Measurements from ENCODE around the gene LRRC28.

The LRRC28 gene

GRCh38 chr15:99365242-99365641, 114.0 kb downstream of the LRRC28 start:
- H3K4me3 ChIP-seq (ENCODE audit: low read depth, low read length), result no peak overlapping the region
- in situ Hi-C loops (cut with HindIII; ENCODE audit: low sequenced_read_pairs), result no loop called here
- no peak for DNase-seq (ENCODE audit: low read depth)
- no peak for TF ChIP-seq CTCF (IDR thresholded peaks at IDR 0.05; ENCODE audit: low read depth, low read length, missing control alignments)

GRCh38 chr15:99366013-99366412, 114.7 kb downstream of the LRRC28 start:
- DNase-seq (ENCODE audit: low read depth), result no peak
- in situ Hi-C loops (cut with HindIII; ENCODE audit: low sequenced_read_pairs), result no loop called here
- no peak overlapping the region for H3K4me3 ChIP-seq (ENCODE audit: low read depth, low read length)
- no peak for TF ChIP-seq CTCF (IDR thresholded peaks at IDR 0.05; ENCODE audit: low read depth, low read length, missing control alignments)

GRCh38 chr15:99368743-99369142, 117.5 kb downstream of the LRRC28 start:
- in situ Hi-C loops (cut with HindIII; ENCODE audit: low sequenced_read_pairs), result no loop called here
- H3K4me3 ChIP-seq (ENCODE audit: low read depth, low read length), result no peak overlapping the region
- no peak for DNase-seq (ENCODE audit: low read depth)
- TF ChIP-seq CTCF (IDR thresholded peaks at IDR 0.05; ENCODE audit: low read depth, low read length, missing control alignments), result no peak

GRCh38 chr15:99369196-99369595, 117.9 kb downstream of the LRRC28 start:
- H3K4me3 ChIP-seq (ENCODE audit: low read depth, low read length), result no peak overlapping the region
- DNase-seq (ENCODE audit: low read depth), result no peak
- TF ChIP-seq CTCF (IDR thresholded peaks at IDR 0.05; ENCODE audit: low read depth, low read length, missing control alignments), result no peak
- in situ Hi-C loops (cut with HindIII; ENCODE audit: low sequenced_read_pairs), result no loop called here

- in situ Hi-C loops (cut with HindIII; ENCODE audit: low sequenced_read_pairs), result no loop called here
- no peak for TF ChIP-seq CTCF (IDR thresholded peaks at IDR 0.05; ENCODE audit: low read depth, low read length, missing control alignments)
- H3K4me3 ChIP-seq (ENCODE audit: low read depth, low read length), result no peak overlapping the region
- DNase-seq (ENCODE audit: low read depth), result no peak
Measured at GRCh38 chr15:99371180-99372103, 120.2 kb downstream of the LRRC28 start.

GRCh38 chr15:99385005-99385669, 133.9 kb downstream of the LRRC28 start:
- in situ Hi-C loops (cut with HindIII; ENCODE audit: low sequenced_read_pairs), result no loop called here
- DNase-seq (ENCODE audit: low read depth), result no peak
- no peak overlapping the region for H3K4me3 ChIP-seq (ENCODE audit: low read depth, low read length)
- peak; percentile 9 for TF ChIP-seq CTCF (IDR thresholded peaks at IDR 0.05; ENCODE audit: low read depth, low read length, missing control alignments)

Measured in astrocyte of the cerebellum (primary cell).